HG03442 (cell line): ENCODE data around the gene MARCHF9.

Source experiments
- ATAC-seq: cut with Tn5 transposase; IDR thresholded peaks from one replicate; pipeline ENCODE4 v1.9.1; 2021; ENCODE audit warnings: mild to moderate bottlenecking, moderate library complexity; ENCODE audit not compliant: unreplicated experiment

MARCHF9 gene

DNA sequence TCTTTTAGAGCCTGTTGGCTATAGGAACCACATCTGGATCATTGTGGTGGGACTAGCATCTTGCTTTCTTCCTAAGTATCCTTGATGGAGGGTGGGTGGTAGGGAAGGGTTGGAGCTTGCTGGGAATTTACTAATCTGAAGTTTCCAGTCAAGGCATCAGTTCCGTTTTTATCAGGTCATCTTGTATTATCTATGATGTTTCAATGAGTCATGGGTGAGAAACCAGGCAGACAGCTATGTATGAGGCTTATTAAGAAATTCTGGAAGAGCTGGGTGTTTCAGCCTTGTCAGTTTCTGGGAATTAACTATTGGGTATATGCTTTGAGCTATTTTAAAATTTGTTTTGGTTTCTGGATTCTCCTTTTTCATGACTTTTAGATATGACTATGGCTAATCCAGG is 39.0 kb downstream of the MARCHF9 start:
- ATAC-seq = no peak

DNA sequence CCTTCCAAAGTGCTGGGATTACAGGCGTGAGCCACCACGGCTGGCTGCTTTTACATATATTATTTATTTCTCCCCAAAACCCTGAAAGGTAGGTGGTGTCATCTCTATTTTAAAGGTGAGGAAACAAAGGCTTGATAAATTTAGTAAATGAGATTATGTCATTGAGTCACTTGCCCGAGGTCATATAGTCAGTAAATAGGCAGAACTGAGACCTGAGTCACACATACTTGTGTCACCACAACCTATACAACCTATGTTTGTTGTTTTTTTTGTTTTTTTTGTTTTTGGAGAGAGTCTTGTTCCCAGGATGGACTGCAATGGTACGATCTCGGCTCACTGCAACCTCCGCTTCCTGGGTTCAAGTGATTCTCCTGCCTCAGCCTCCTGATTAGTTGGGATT is 40.5 kb downstream of the MARCHF9 start:
- ATAC-seq = no peak

DNA sequence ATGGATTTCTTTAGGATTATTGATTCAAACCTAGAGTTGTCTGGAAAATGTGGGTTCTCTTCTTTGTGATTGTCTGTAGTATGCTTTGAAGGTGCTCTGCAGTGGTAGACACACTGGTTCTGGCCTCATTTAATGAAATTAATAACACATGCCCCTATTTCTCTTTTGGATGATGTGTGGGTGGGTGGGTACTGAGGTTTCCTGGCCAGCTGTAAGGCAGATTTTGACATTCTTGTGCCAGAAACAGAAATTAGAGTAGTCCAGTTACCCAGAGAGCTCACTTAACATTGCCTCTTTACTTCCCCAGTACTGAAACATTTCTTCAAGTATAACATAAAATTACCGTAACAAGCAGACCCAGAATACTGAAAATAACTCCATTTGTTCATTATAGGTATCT is 42.1 kb downstream of the MARCHF9 start:
- ATAC-seq = no peak

GRCh38 chr12:57797933-57798332 is 43.0 kb downstream of the MARCHF9 start:
- no peak for ATAC-seq

DNA sequence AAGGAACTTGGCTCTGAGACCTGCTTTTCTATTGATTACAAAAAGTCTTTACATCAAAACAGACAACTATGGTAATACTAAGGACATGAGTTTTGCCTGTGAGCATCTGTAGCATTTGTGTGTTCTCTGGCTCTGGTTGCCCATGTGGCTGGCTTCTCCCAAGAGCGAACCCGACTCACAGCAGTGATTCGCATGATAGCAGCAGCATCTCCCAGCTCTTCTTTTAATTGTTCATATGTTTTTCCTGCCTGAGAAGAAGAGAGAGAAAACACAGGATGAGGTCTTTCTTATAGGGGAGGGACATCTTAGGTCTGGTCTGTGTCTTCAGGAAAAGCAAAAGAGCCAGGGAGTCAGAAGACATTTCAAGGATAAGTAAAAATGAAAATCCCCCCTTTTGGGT is 46.1 kb downstream of the MARCHF9 start:
- no peak for ATAC-seq

- ATAC-seq = no peak
These were observed 47.7 kb downstream of the MARCHF9 start for GRCh38 chr12:57802607-57803006.

DNA sequence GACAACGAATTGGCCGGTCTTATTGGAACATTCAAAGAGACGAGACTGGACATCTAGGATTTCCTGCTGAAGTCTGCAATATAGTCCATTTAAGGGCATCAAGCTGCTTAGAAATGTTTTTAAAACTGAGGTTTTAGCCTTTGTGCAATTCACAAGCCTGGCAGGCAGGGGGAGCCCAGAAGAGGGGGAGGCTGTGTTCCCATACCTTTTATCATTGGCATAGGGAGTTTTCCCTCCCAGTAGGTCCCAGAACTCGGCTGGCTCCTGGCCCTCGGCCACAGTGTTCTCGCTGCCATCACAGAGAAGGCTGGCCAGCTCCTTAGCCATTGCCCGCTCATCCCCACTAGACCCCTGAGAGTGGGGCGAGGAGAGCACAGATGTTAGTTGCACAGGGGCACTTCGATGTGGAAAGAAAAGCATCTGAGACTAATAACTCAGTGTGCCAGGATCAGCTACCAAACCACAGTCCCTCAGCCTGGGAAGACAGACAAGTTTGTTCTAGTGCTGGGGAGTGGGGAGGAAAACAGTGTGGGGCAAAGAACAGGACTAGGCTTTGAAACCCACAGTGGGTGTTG is 48.5 kb downstream of the MARCHF9 start:
- no peak for ATAC-seq

- ATAC-seq = no peak
These were observed 51.8 kb downstream of the MARCHF9 start for GRCh38 chr12:57806677-57807076.

DNA sequence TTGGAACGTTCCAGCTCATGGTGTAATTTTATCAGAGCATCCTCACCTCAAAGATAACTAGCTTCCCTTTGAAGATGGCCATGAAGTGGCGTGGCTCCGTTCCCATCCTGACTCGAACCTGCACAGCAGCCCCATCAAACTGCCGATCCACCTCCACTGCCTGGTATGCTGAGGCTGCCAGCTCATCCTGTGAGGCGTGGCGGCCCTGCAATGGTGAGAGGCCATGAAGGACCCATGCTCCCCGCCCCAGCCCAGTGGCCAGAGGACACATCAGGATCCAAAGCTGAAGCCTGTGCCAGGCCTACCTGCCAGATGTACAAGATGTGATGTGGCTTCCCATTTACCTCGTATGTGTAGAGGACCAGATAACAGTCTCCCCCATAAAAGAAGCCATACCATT is 52.4 kb downstream of the MARCHF9 start:
- no peak for ATAC-seq

DNA sequence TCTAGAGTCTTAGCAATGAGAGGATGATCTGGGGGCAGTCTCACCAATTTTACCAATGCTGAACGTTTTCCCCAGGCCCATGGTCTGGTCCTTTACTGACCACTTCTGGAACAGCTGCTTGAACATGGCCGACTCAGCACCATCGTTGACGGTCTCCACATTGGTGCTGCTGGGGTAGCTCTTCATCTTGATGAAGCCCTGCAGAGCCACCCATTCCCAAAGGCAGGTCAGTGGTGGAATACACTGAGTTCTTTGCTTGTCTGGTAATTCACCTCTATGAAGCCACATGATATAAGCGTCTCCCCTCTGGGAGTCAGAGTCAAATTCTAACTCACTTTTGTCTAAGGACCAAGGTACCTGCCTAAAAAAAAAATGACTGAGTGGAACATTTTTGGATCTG is 53.4 kb downstream of the MARCHF9 start:
- no peak for ATAC-seq

- ATAC-seq = no peak
These were observed 54.5 kb downstream of the MARCHF9 start for GRCh38 chr12:57809425-57809824.
